ENCODE results near the gene ARMC3. TPM values are rescaled to one million over a fixed set of nuclear protein-coding genes. Genes with fewer than 3 reads are reported as not detected.
A peak's percentile ranks its signal among the peaks of the same experiment; 100 is the strongest.

Gene ARMC3
- total RNA-seq, 1 experiment from 2014 or later = 0.28 TPM

GRCh38 chr10:22927661-22928403 is at the start of gene ARMC3 (continued):
- TF ChIP-seq HMGXB4 (CRISPR knock-in tag; IDR thresholded peaks at IDR 0.05) (no peak), ZNF138 (CRISPR knock-in tag; conservative IDR thresholded peaks at IDR 0.05) (no peak), ZNF532 (CRISPR knock-in tag; IDR thresholded peaks at IDR 0.05; ENCODE audit: borderline replicate concordance) (0 out of 2 replicates have a peak, but pooled peaks have one; percentile 33), SP1 (CRISPR knock-in tag; conservative IDR thresholded peaks at IDR 0.05) (peak; percentile 51), E2F1 (CRISPR knock-in tag; IDR thresholded peaks at IDR 0.05) (no peak), ERG (CRISPR knock-in tag; IDR thresholded peaks at IDR 0.05) (no peak; the same call in 1 of the 2 replicates), JUN (CRISPR knock-in tag; IDR thresholded peaks at IDR 0.05) (no peak), EMX1 (CRISPR knock-in tag; IDR thresholded peaks at IDR 0.05) (no peak), ATF1 (CRISPR knock-in tag; IDR thresholded peaks at IDR 0.05) (no peak), ZNF416 (CRISPR knock-in tag; IDR thresholded peaks at IDR 0.05) (no peak), NFE2L1 (CRISPR knock-in tag; IDR thresholded peaks at IDR 0.05) (no peak), CDX4 (CRISPR knock-in tag; IDR thresholded peaks at IDR 0.05; ENCODE audit: borderline replicate concordance) (no peak), ATF3 (CRISPR knock-in tag; conservative IDR thresholded peaks at IDR 0.05) (no peak), USF1 (CRISPR knock-in tag; IDR thresholded peaks at IDR 0.05) (no peak), ZNF263 (CRISPR knock-in tag; IDR thresholded peaks at IDR 0.05; ENCODE audit: low read depth) (no peak), TEAD4 (CRISPR knock-in tag; IDR thresholded peaks at IDR 0.05) (no peak), GRHL2 (CRISPR knock-in tag; IDR thresholded peaks at IDR 0.05; ENCODE audit: insufficient replicate concordance, severe bottlenecking) (no peak), HMGA2 (CRISPR knock-in tag; IDR thresholded peaks at IDR 0.05) (no peak), FOXP1 (CRISPR knock-in tag; IDR thresholded peaks at IDR 0.05; ENCODE audit: borderline replicate concordance) (peak; percentile 76), MYBL2 (CRISPR knock-in tag; IDR thresholded peaks at IDR 0.05) (no peak), ZMAT4 (CRISPR knock-in tag; IDR thresholded peaks at IDR 0.05) (no peak), RORB (CRISPR knock-in tag; IDR thresholded peaks at IDR 0.05) (no peak), ZNF317 (CRISPR knock-in tag; IDR thresholded peaks at IDR 0.05; ENCODE audit: borderline replicate concordance, low read depth) (no peak), MXD4 (CRISPR knock-in tag; IDR thresholded peaks at IDR 0.05; ENCODE audit: borderline replicate concordance) (no peak), ZNF396 (CRISPR knock-in tag; IDR thresholded peaks at IDR 0.05; ENCODE audit: borderline replicate concordance) (no peak), OVOL2 (CRISPR knock-in tag; IDR thresholded peaks at IDR 0.05; ENCODE audit: borderline replicate concordance) (no peak), FOXP4 (CRISPR knock-in tag; IDR thresholded peaks at IDR 0.05) (no peak; the same call in 1 of the 2 replicates)
